Trophoblast cell (in vitro differentiated cells and primary cell): Measurements from ENCODE around the gene ZC3H15.

Source experiments
- DNase-seq, 2 donors: peaks; one replicate each; pipeline ENCODE4 v3.0.0-alpha.2; 2016
- H2AFZ ChIP-seq: 2 replicates; pipeline ENCODE4 v1.6.1; 2013; ENCODE audit warnings: low read length, moderate library complexity, mild to moderate bottlenecking; ENCODE audit not compliant: insufficient read depth, poor library complexity
- H2AK5ac ChIP-seq: 2 replicates; pipeline ENCODE4 v1.6.1; 2013; ENCODE audit warnings: mild to moderate bottlenecking, low read length
- H2BK120ac ChIP-seq: 2 replicates; pipeline ENCODE4 v1.6.1; 2013; ENCODE audit warnings: low read length, mild to moderate bottlenecking, moderate library complexity; ENCODE audit not compliant: insufficient read depth, poor library complexity
- H2BK12ac ChIP-seq: 2 replicates; pipeline ENCODE4 v1.6.1; 2013; ENCODE audit warnings: mild to moderate bottlenecking, low read length, moderate library complexity
- H2BK5ac ChIP-seq: 2 replicates; pipeline ENCODE4 v1.6.1; 2013; ENCODE audit warnings: low read length, low read depth, moderate library complexity, mild to moderate bottlenecking; ENCODE audit not compliant: poor library complexity
- H3K14ac ChIP-seq: 2 replicates; pipeline ENCODE4 v1.6.1; 2013; ENCODE audit warnings: mild to moderate bottlenecking, low read length
- H3K18ac ChIP-seq: 2 replicates; pipeline ENCODE4 v1.6.1; 2013; ENCODE audit warnings: mild to moderate bottlenecking, low read length
- H3K23ac ChIP-seq: 2 replicates; pipeline ENCODE4 v1.6.1; 2013; ENCODE audit warnings: low read length
- H3K27ac ChIP-seq: 2 replicates; pipeline ENCODE4 v1.5.1; 2013; ENCODE audit warnings: low read depth, mild to moderate bottlenecking, inconsistent platforms, low read length, moderate library complexity
- H3K27me3 ChIP-seq: 2 replicates; pipeline ENCODE4 v1.6.1; 2013; ENCODE audit warnings: inconsistent platforms, mild to moderate bottlenecking, low read length, moderate library complexity; ENCODE audit not compliant: insufficient read depth
- H3K36me3 ChIP-seq, 2 experiments: 1 replicate in 1 of 2; 2 replicates in 1 of 2; pipeline ENCODE4 v1.6.1; 2013; ENCODE audit warnings: low read length in 2 of 2, mild to moderate bottlenecking in 2 of 2, moderate library complexity in 1 of 2; ENCODE audit not compliant: insufficient read depth in 2 of 2, control insufficient read depth in 1 of 2
- H3K4ac ChIP-seq: 2 replicates; pipeline ENCODE4 v1.6.1; 2013; ENCODE audit warnings: low read depth, mild to moderate bottlenecking, low read length, moderate library complexity
- H3K4me1 ChIP-seq, 2 experiments: 1 replicate in 1 of 2; 2 replicates in 1 of 2; pipeline ENCODE4 v1.6.1; 2013; ENCODE audit warnings: low read length in 2 of 2, mild to moderate bottlenecking in 2 of 2, moderate library complexity in 1 of 2; ENCODE audit not compliant: insufficient read depth in 2 of 2, control insufficient read depth in 1 of 2
- H3K4me2 ChIP-seq: 2 replicates; pipeline ENCODE4 v1.6.1; 2013; ENCODE audit warnings: inconsistent platforms, mild to moderate bottlenecking, low read length, moderate library complexity
- H3K4me3 ChIP-seq: 2 replicates; pipeline ENCODE4 v1.5.1; 2013; ENCODE audit warnings: mild to moderate bottlenecking, low read depth, low read length, inconsistent platforms
- H3K79me1 ChIP-seq: one replicate; pipeline ENCODE4 v1.6.1; 2013; ENCODE audit warnings: low read length
- H3K79me2 ChIP-seq: 2 replicates; pipeline ENCODE4 v1.6.1; 2013; ENCODE audit warnings: low read length, mild to moderate bottlenecking; ENCODE audit not compliant: control insufficient read depth, insufficient read depth, poor library complexity
- H3K9ac ChIP-seq: 2 replicates; pipeline ENCODE4 v1.6.1; 2013; ENCODE audit warnings: mild to moderate bottlenecking, low read length
- H3K9me3 ChIP-seq: 2 replicates; pipeline ENCODE4 v1.6.1; 2013; ENCODE audit warnings: low read depth, mild to moderate bottlenecking, control low read depth, inconsistent platforms, low read length; ENCODE audit not compliant: insufficient read depth
- H4K12ac ChIP-seq: 2 replicates; pipeline ENCODE4 v1.6.1; 2013; ENCODE audit warnings: low read depth, mild to moderate bottlenecking, low read length, moderate library complexity
- H4K8ac ChIP-seq: 2 replicates; pipeline ENCODE4 v1.6.1; 2013; ENCODE audit warnings: low read depth, mild to moderate bottlenecking, low read length, moderate library complexity
- H4K91ac ChIP-seq: one replicate; pipeline ENCODE4 v1.6.1; 2013; ENCODE audit warnings: low read depth, mild to moderate bottlenecking, low read length, moderate library complexity
- WGBS: extraction: QIAGEN DNeasy Blood & Tissue Kit; methylation state at CpG from one replicate; pipeline ENCODE4 v1.1.7; 2013; ENCODE audit warnings: missing lambda C conversion rate; ENCODE audit not compliant: insufficient read length, insufficient coverage; ENCODE audit errors: extremely low coverage; 5-methylcytosine and 5-hydroxymethylcytosine counted together

Gene ZC3H15

DNA sequence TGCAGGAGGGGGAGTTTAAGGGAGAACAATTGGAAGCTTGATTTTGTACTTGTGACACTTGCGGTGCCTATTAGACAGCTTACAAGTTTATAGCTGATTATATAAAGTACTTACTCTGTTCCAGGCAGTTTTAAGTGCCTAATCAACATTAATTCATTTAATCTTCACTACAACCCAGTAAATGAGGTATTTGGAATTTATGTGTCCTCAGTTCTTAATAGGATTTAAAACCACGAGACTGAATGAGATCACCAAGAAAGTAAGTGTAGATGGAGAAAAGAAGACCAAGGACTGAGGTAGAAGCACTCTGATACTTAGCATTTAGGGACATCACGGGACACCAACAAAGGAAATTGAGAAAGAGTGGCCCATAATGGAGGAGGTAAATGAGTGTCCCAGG lies 49.8 kb downstream of the ZC3H15 start:
- H2BK120ac ChIP-seq, result no peak overlapping the region
- no peaks in the 10 kb centered on the region for H3K36me3 ChIP-seq
- no peak for DNase-seq
- no CpG with 5 or more reads among the region's 3 CpGs for WGBS
- H3K27ac ChIP-seq, result no peak overlapping the region
- H3K79me1 ChIP-seq, result no peaks in the 10 kb centered on the region
- H2BK5ac ChIP-seq, result no peak overlapping the region
- no peak overlapping the region for H3K4me3 ChIP-seq
- H4K8ac ChIP-seq, result no peak overlapping the region
- peaks cover 3 to 4% of the 10 kb centered on the region in 2 experiments for H3K4me1 ChIP-seq
- no peak overlapping the region for H3K18ac ChIP-seq
- H4K12ac ChIP-seq, result no peak overlapping the region
- no peak overlapping the region for H3K4me2 ChIP-seq
- H3K9ac ChIP-seq, result no peak overlapping the region
- no peak overlapping the region for H3K14ac ChIP-seq
- H3K23ac ChIP-seq, result no peak overlapping the region
- H2AK5ac ChIP-seq, result no peak overlapping the region
- no peak overlapping the region for H2AFZ ChIP-seq
- H3K4ac ChIP-seq, result no peak overlapping the region
- no peaks in the 10 kb centered on the region for H3K79me2 ChIP-seq
- no peaks in the 10 kb centered on the region for H3K9me3 ChIP-seq
- no peaks in the 10 kb centered on the region for H3K27me3 ChIP-seq
- no peak overlapping the region for H2BK12ac ChIP-seq
- no peak overlapping the region for H4K91ac ChIP-seq

DNA sequence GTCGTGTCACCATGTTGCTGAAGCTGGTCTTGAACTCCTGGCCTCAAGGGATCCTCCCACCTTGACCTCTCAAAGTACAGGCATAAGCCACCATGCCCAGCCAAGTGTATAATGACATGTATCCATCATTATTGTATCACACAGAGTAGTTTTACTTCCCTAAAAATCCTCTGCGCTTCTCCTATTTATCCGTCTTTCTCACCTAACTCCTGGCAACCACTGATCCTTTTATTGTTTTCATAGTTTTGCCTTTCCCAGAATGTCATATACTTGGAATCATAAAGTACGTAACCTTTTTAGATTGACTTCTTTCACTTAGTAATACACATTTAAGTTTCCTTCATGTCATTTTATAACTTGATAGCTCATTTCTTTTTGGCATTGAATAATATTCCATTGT lies 51.0 kb downstream of the ZC3H15 start:
- H4K8ac ChIP-seq, result no peak overlapping the region
- no peak for DNase-seq
- peaks cover 2 to 3% of the 10 kb centered on the region in 2 experiments for H3K4me1 ChIP-seq
- no peak overlapping the region for H2BK12ac ChIP-seq
- H3K14ac ChIP-seq, result no peak overlapping the region
- no peak overlapping the region for H2AFZ ChIP-seq
- H3K18ac ChIP-seq, result no peak overlapping the region
- H3K79me2 ChIP-seq, result no peaks in the 10 kb centered on the region
- no peak overlapping the region for H3K4me3 ChIP-seq
- no peak overlapping the region for H2BK5ac ChIP-seq
- no peak overlapping the region for H3K4me2 ChIP-seq
- no peaks in the 10 kb centered on the region for H3K9me3 ChIP-seq
- no peak overlapping the region for H2BK120ac ChIP-seq
- no peak overlapping the region for H3K4ac ChIP-seq
- no peak overlapping the region for H4K12ac ChIP-seq
- no CpG with 5 or more reads among the region's 4 CpGs for WGBS
- H3K9ac ChIP-seq, result no peak overlapping the region
- H2AK5ac ChIP-seq, result no peak overlapping the region
- no peaks in the 10 kb centered on the region for H3K79me1 ChIP-seq
- no peak overlapping the region for H4K91ac ChIP-seq
- no peaks in the 10 kb centered on the region for H3K36me3 ChIP-seq
- no peaks in the 10 kb centered on the region for H3K27me3 ChIP-seq
- H3K23ac ChIP-seq, result no peak overlapping the region
- H3K27ac ChIP-seq, result no peak overlapping the region

DNA sequence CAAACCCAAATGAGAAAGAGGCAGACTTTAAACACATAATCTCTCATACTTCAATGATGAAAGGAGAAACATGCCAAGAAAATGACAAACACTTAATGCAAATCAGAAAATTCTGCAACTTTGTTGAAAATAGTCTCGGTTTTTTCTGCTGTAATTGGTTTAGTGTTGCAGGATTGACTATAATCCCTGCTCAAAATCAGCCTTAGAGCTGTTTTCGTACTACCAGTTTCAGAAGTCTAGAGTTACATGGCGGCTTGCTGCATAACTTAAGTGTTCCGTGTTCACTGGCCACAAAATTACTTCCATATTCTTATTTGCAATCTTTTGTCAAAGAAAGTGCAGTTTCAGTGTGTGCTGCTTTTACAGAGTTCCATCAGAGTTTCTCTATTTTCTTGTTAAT lies 54.9 kb downstream of the ZC3H15 start:
- no peak overlapping the region for H3K4me3 ChIP-seq
- no peak overlapping the region for H4K8ac ChIP-seq
- no peak overlapping the region for H2BK120ac ChIP-seq
- WGBS, result no CpG with 5 or more reads among the region's 4 CpGs
- no peak for DNase-seq
- H3K27ac ChIP-seq, result no peak overlapping the region
- H2AFZ ChIP-seq, result no peak overlapping the region
- H3K4me1 ChIP-seq, result peaks cover 4 to 7% of the 10 kb centered on the region in 2 experiments
- no peaks in the 10 kb centered on the region for H3K27me3 ChIP-seq
- H3K79me1 ChIP-seq, result peaks cover 6% of the 10 kb centered on the region
- H3K36me3 ChIP-seq, result no peaks in the 10 kb centered on the region
- H3K23ac ChIP-seq, result no peak overlapping the region
- no peak overlapping the region for H2AK5ac ChIP-seq
- no peaks in the 10 kb centered on the region for H3K79me2 ChIP-seq
- H3K4me2 ChIP-seq, result no peak overlapping the region
- no peak overlapping the region for H3K18ac ChIP-seq
- H3K9me3 ChIP-seq, result no peaks in the 10 kb centered on the region
- H4K12ac ChIP-seq, result no peak overlapping the region
- H4K91ac ChIP-seq, result no peak overlapping the region
- H2BK12ac ChIP-seq, result no peak overlapping the region
- no peak overlapping the region for H3K9ac ChIP-seq
- no peak overlapping the region for H2BK5ac ChIP-seq
- no peak overlapping the region for H3K14ac ChIP-seq
- no peak overlapping the region for H3K4ac ChIP-seq

DNA sequence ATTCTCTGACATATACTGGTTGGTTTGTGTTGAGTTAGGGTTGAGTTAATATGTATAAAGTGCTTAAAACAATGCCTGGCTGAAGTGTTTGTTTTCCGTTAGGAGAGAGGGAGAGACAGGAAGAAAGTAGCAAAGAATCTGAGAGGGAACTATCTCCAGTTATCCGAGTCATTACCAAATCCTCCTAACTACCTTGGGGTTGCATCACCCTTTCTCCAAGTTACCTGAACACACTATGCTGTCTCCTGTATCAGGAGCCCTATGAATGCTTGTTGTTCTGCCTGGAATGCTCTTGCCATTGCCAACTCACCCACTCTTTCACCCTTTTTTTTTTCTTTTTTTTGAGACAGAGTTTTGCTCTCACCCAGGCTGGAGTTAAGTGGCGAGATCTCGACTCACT lies 55.9 kb downstream of the ZC3H15 start:
- no peak for DNase-seq
- H4K91ac ChIP-seq, result peak overlapping the region; percentile 70
- H3K14ac ChIP-seq, result no peak overlapping the region
- H3K79me1 ChIP-seq, result peaks cover 6% of the 10 kb centered on the region
- peaks cover 4 to 7% of the 10 kb centered on the region in 2 experiments for H3K4me1 ChIP-seq
- peak overlapping the region; percentile 37 for H2BK12ac ChIP-seq
- no peak overlapping the region for H2BK120ac ChIP-seq
- H3K18ac ChIP-seq, result no peak overlapping the region
- H2BK5ac ChIP-seq, result no peak overlapping the region
- no peaks in the 10 kb centered on the region for H3K36me3 ChIP-seq
- H4K12ac ChIP-seq, result no peak overlapping the region
- H4K8ac ChIP-seq, result no peak overlapping the region
- no peaks in the 10 kb centered on the region for H3K27me3 ChIP-seq
- H3K9ac ChIP-seq, result no peak overlapping the region
- H3K79me2 ChIP-seq, result no peaks in the 10 kb centered on the region
- no CpG with 5 or more reads among the region's 4 CpGs for WGBS
- no peaks in the 10 kb centered on the region for H3K9me3 ChIP-seq
- no peak overlapping the region for H3K4me3 ChIP-seq
- no peak overlapping the region for H3K4ac ChIP-seq
- no peak overlapping the region for H3K23ac ChIP-seq
- no peak overlapping the region for H3K4me2 ChIP-seq
- no peak overlapping the region for H2AK5ac ChIP-seq
- H3K27ac ChIP-seq, result no peak overlapping the region
- no peak overlapping the region for H2AFZ ChIP-seq
